ENCODE measurements around the gene KLHL22.
"Not testable (repeated sequence)": the region's sequence is repeated elsewhere in the genome, so short reads cannot be mapped to it uniquely, and the experiment has no call there.

Gene KLHL22

GRCh38 chr22:20542055-20542454 is 46.5 kb upstream of the KLHL22 start:
- Histone ChIP-seq H3K4me1 (ENCODE audit: low read length) (no peaks in the 10 kb centered on the region), H3K27me3 (replicated peaks; ENCODE audit: insufficient read depth, low read length) (no peaks in the 10 kb centered on the region), H4K20me1 (ENCODE audit: insufficient read depth, low read length) (peaks cover 7% of the 10 kb centered on the region; the same call in 1 of the 2 replicates), H3K27ac (ENCODE audit: low read length) (no peak overlapping the region), H3F3A (ENCODE audit: insufficient read depth, low read length) (no peaks in the 10 kb centered on the region), H3K9me3 (replicated peaks; ENCODE audit: insufficient read depth, low read length) (no peaks in the 10 kb centered on the region), H3K4me3 (ENCODE audit: low read length) (no peak overlapping the region), H3K9ac (ENCODE audit: low read length) (no peak overlapping the region), H3K79me2 (ENCODE audit: low read length) (peaks cover 75% of the 10 kb centered on the region), H3K36me3 (replicated peaks; ENCODE audit: insufficient read depth, low read length) (no peaks in the 10 kb centered on the region; the same call in 1 of the 2 replicates), H3K9me2 (replicated peaks; ENCODE audit: insufficient read depth, low read length) (no peaks in the 10 kb centered on the region), H2AFZ (ENCODE audit: low read length) (no peak overlapping the region), H3K4me2 (ENCODE audit: low read depth, low read length) (no peak overlapping the region)
- TF ChIP-seq EZH2phosphoT487 (IDR thresholded peaks at IDR 0.05; ENCODE audit: low read length): no peak
- no peak for TF ChIP-seq EZH2 (optimal IDR thresholded peaks at IDR 0.05; ENCODE audit: low read depth, low read length)
- no peak for TF ChIP-seq CTCF (IDR thresholded peaks at IDR 0.05; ENCODE audit: low read length)
- DNase-seq: no peak

- H3K9me2 ChIP-seq (replicated peaks; ENCODE audit: insufficient read depth, low read length); H3F3A ChIP-seq (ENCODE audit: insufficient read depth, low read length); H3K36me3 ChIP-seq (replicated peaks; ENCODE audit: insufficient read depth, low read length); H3K9me3 ChIP-seq (replicated peaks; ENCODE audit: insufficient read depth, low read length); H3K4me2 ChIP-seq (ENCODE audit: low read depth, low read length); H2AFZ ChIP-seq (ENCODE audit: low read length); H3K27me3 ChIP-seq (replicated peaks; ENCODE audit: insufficient read depth, low read length); H4K20me1 ChIP-seq (ENCODE audit: insufficient read depth, low read length); DNase-seq; H3K4me1 ChIP-seq (ENCODE audit: low read length); H3K27ac ChIP-seq (ENCODE audit: low read length); H3K9ac ChIP-seq (ENCODE audit: low read length); H3K4me3 ChIP-seq (ENCODE audit: low read length): not testable (repeated sequence)
- H3K79me2 ChIP-seq (ENCODE audit: low read length): peaks cover 70% of the 10 kb centered on the region
Measured at GRCh38 chr22:20538875-20539274, 43.3 kb upstream of the KLHL22 start.

GRCh38 chr22:20537983-20538382 is 42.4 kb upstream of the KLHL22 start:
- Histone ChIP-seq H2AFZ (ENCODE audit: low read length) (no peak overlapping the region), H3K9me3 (replicated peaks; ENCODE audit: insufficient read depth, low read length) (no peaks in the 10 kb centered on the region), H3K4me1 (ENCODE audit: low read length) (no peaks in the 10 kb centered on the region), H3K27ac (ENCODE audit: low read length) (no peak overlapping the region), H3K9me2 (replicated peaks; ENCODE audit: insufficient read depth, low read length) (no peaks in the 10 kb centered on the region), H3K4me3 (ENCODE audit: low read length) (no peak overlapping the region), H3K27me3 (replicated peaks; ENCODE audit: insufficient read depth, low read length) (no peaks in the 10 kb centered on the region), H3K79me2 (ENCODE audit: low read length) (peaks cover 76% of the 10 kb centered on the region), H3K4me2 (ENCODE audit: low read depth, low read length) (no peak overlapping the region), H3F3A (ENCODE audit: insufficient read depth, low read length) (no peaks in the 10 kb centered on the region), H4K20me1 (ENCODE audit: insufficient read depth, low read length) (peaks cover 7% of the 10 kb centered on the region), H3K9ac (ENCODE audit: low read length) (no peak overlapping the region), H3K36me3 (replicated peaks; ENCODE audit: insufficient read depth, low read length) (peaks cover 4% of the 10 kb centered on the region; the same call in 1 of the 2 replicates)
- no peak for TF ChIP-seq EZH2 (optimal IDR thresholded peaks at IDR 0.05; ENCODE audit: low read depth, low read length)
- no peak for TF ChIP-seq CTCF (IDR thresholded peaks at IDR 0.05; ENCODE audit: low read length)
- TF ChIP-seq EZH2phosphoT487 (IDR thresholded peaks at IDR 0.05; ENCODE audit: low read length): no peak
- no peak for DNase-seq

GRCh38 chr22:20537325-20537756 is 41.7 kb upstream of the KLHL22 start:
- no peaks in the 10 kb centered on the region for H3K4me1 ChIP-seq (ENCODE audit: low read length)
- no peaks in the 10 kb centered on the region for H3K9me2 ChIP-seq (replicated peaks; ENCODE audit: insufficient read depth, low read length)
- no peaks in the 10 kb centered on the region for H3F3A ChIP-seq (ENCODE audit: insufficient read depth, low read length)
- no peak overlapping the region for H3K4me3 ChIP-seq (ENCODE audit: low read length)
- H3K27me3 ChIP-seq (replicated peaks; ENCODE audit: insufficient read depth, low read length): no peaks in the 10 kb centered on the region
- no peak for DNase-seq
- no peak overlapping the region for H3K27ac ChIP-seq (ENCODE audit: low read length)
- peaks cover 4% of the 10 kb centered on the region; the same call in 1 of the 2 replicates for H3K36me3 ChIP-seq (replicated peaks; ENCODE audit: insufficient read depth, low read length)
- H4K20me1 ChIP-seq (ENCODE audit: insufficient read depth, low read length): peaks cover 12% of the 10 kb centered on the region
- H3K79me2 ChIP-seq (ENCODE audit: low read length): peaks cover 76% of the 10 kb centered on the region
- no peak overlapping the region for H2AFZ ChIP-seq (ENCODE audit: low read length)
- no peak for TF ChIP-seq CTCF (IDR thresholded peaks at IDR 0.05; ENCODE audit: low read length)
- TF ChIP-seq EZH2phosphoT487 (IDR thresholded peaks at IDR 0.05; ENCODE audit: low read length): no peak
- no peak for TF ChIP-seq EZH2 (optimal IDR thresholded peaks at IDR 0.05; ENCODE audit: low read depth, low read length)
- H3K9ac ChIP-seq (ENCODE audit: low read length): no peak overlapping the region
- no peak overlapping the region for H3K4me2 ChIP-seq (ENCODE audit: low read depth, low read length)
- H3K9me3 ChIP-seq (replicated peaks; ENCODE audit: insufficient read depth, low read length): no peaks in the 10 kb centered on the region
